GM18520 (cell line): ENCODE results near the gene TMEM135.
"Not testable (repeated sequence)": the region's sequence is repeated elsewhere in the genome, so short reads cannot be mapped to it uniquely, and the experiment has no call there.

Experiments
- ATAC-seq: cut with Tn5 transposase; IDR thresholded peaks from one replicate; pipeline ENCODE4 v1.9.1; 2021; ENCODE audit not compliant: unreplicated experiment

Gene TMEM135

DNA sequence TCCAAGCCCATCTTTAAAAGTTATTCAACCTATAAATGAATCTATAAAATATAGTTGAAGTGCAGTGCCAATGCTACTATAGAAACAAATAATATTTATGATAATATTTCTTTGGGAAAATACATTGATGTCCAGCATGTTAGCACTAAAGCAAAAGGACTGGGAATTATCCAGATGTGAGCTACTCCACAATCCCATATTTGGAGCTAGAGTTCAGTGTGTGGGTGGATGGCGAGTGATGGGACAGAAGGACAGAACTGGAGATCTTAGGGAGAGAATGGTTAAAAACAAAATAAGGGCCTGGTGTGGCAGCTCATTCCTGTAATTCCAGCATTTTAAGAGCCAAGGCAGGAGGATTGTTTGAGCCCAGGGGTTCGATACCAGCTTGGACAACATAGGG is 216.8 kb downstream of the TMEM135 start:
- no peak for ATAC-seq

DNA sequence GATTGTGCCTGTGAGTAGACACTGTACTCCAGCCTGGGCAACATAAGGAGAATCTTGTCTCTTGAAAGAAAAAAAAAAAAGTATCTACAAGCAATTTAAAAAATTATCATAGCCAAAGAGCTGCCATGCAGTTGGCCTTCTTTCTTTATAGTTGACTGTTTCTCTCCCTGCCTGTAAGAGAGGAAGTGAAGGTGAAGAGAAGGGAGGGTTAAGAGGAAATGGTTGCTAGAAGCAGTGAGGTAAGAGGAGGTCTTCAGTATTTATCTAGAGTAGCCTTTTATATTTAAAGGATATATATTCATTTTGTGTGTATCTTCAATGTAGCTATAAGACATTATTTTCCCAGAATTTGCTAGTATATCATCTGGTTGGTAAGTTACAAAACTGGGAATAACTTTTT is 217.9 kb downstream of the TMEM135 start:
- no peak for ATAC-seq

DNA sequence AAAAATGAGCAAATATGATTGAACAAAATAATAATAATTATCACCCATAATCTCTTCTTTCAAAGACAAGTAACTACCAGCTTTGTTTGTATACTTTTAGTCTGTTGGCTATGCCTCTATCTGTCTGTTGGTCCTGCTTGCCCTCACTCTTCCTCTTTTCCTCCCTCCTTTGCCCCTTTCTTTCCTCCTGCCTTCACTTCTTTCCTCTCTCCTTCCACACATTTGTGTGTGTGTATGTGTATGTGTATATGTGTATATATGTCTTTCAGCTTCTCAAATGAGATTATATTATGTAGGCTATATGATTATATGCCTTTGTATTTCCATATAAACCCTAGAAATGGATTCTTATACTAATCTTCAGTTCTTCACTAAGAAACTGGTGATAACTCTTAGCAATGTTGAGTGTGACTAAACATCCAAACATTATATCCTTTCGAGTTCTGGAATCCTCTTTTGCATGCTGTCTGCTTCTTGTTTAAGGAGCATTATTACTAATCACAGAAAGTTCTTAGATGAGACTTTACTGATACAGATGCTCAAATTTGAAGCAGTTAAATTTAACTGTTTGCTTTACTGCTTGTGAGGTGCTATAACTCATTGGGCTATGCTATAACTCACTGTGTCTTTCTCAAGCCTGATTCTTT is 219.1 kb downstream of the TMEM135 start:
- ATAC-seq, result no peak

DNA sequence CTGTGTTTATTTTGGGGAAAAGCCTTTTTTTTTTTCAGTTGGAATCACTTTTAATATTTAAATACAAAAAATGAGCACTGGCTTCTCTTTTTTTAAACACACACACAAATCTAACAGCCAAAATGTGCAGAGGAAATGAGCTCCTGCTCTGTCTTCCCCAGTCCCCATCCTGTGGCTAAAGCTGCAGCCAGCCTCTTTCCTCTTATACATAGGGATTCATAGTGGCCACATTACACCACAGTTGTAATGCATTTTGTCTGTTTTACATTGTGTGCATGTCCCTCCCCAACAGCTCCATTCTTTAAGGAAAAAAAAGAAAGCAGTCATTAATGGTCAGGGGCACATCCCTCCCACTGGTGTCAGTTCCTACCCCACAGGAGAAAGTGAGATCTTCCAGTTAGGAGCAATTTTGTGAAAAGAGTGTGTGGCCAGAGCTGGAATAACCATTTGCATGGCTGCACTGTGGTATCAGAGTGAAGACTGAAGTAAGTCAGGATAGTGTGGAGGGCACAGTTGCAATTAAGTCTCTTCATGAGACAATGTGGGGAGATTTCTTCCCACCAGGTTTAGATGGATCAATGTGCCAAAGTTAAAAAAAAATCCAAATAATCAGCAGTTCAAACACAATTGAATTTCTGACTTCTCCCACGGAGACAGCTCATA is 220.6 kb downstream of the TMEM135 start:
- no peak for ATAC-seq

DNA sequence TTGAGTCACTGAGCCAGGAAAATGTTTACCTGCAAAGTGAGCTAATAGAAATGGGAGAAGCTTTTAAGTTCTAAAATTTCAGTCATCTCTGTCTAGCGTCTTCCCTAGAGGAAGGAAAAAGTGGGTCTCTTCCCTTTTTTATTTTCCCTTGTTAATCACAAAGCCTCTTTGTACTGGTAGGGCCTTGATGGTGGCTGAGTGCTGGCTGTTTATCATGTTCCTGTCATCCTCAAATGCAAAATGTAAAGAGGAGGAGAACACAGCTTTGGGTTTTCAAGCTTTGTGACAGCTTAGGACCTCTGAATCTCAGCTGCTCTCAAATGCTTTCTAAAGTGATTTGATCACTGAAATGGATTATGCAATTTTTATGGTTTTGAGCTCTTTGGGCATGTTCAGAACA is 222.0 kb downstream of the TMEM135 start:
- no peak for ATAC-seq

DNA sequence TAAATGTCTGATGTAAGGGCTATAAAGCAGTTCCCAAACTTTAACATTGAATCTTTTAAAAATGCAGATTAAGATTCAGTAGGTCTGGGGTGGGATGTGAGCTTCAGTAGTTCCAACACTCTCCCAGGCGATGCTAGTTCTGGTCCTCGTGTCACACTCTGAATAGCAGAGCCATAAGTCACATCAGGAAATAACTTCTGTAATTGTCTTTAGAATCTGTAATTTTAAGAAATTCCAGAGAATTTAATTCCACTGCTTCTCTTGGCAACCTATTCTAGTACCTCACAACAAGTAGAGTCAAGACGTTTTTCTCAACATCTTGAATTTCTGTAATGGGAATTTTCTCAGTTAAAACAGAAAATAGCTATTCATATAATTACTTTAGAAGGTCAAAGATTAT is 223.1 kb downstream of the TMEM135 start:
- ATAC-seq, result no peak

DNA sequence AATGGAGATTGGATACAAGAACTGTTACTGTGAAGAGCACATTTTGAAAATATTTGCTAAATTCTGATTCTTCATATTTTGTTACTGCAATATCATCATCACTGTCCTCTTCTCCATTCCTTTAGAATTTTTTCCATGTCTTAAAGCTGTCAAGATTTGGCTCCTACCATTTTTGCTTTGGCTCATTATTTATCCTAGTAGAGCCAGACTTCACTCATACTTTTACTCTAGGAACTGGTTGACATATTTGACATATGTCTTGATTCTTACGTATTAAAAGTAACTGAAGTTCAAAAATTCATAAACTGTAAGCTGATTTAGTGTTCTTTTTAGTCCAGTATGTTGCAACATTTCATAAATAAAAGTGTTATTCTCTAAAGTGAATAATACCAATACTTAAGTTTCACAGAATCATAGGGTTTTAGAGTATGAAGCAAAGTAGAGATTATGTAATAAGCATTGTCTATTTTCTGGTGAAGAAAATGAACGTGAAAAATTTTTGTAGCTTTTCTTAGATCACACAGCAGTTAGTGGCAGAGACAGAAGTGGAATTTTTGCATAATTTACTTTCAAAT is 225.6 kb downstream of the TMEM135 start:
- no peak for ATAC-seq

DNA sequence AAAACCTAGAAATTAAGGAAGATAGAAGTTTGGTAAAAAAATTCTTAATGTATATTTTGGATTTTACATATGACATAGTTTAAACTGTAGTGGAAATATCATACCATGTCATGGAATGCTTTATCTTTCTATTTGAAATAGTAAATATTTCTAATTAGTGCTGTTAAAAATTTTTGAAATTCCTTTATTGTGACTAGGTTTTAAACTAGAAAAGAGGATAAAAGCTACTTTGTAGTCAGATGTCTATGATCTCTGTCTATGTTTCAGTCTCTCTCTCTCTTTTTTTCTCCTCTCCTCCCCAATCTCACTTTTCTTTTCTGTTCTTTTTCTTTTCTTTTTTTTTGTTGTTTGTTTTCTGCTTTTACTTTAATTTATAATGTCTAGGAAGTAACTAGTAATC is 226.2 kb downstream of the TMEM135 start:
- ATAC-seq, result no peak

DNA sequence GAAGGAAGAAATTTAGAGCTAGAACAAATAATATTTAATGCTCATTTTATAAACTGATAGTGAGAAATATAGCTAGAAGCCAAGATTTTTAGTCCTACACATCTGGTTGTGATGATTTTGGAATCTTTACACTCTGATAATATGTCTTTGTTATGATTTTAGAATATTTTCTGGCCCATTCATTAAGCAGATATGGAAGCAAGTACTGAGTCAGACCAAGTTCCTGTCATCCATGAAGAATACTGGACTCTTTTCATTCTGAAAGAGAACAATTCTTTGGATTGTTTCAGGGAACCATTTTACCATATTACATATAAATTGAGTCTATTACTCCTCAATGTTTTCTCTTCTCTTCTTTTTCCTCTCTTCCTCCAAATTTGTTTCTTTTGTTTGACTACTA is 227.4 kb downstream of the TMEM135 start:
- no peak for ATAC-seq

DNA sequence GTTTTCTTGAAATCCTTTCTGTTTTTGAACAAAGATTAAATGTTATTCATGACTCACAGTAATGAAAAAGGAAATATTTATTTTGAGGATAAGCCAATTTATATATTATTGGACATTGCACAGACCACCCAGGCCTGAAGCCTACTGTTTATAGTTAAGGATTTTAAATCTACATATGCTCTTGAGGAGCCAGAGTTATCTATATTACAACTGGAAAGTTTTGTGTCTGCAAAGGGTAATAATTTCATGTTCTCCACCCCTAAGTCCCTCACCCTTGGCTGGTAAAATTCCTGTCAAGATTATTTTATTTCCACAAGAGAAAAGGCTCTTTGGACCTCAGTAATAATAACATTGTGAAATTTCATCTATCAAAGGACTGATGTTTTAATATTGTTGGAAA is 228.2 kb downstream of the TMEM135 start:
- ATAC-seq, result no peak

DNA sequence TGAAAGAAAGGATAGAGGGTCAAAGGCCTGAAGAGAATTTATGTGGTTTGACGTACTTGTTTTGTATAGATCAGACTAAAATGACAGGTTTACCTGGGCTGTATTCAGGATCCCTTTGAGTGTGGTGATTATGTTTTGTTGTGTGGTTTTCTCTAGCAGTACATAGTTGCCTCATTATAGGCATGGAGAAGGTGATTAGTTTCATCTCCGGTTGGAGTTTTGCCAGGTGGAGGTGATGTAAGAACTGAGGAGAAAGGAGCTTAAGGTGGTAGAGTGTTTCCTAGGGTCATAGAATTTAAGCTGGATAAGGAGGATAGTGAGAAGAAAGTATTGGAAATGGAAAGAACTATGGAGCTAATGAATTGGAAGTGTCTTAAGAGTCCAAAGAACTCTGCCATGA is 229.0 kb downstream of the TMEM135 start:
- ATAC-seq, result no peak

DNA sequence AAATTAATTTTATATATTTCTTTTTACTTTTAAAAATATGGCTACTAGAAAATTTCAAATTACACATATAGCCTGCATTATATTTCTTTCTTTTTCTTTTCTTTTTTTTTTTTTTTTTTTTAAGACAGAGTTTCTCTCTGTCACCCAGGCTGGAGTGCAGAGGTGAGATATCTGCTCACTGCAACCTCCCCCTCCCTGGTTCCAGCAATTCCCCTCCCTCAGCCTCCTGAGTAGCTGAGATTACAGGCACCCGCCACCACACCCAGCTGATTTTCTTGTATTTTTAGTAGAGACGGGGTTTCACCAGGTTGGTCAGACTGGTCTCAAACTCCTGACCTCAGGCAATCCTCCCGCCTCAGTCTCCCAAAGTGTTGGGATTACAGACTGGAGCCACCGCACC is 234.2 kb downstream of the TMEM135 start:
- ATAC-seq, result not testable (repeated sequence)

DNA sequence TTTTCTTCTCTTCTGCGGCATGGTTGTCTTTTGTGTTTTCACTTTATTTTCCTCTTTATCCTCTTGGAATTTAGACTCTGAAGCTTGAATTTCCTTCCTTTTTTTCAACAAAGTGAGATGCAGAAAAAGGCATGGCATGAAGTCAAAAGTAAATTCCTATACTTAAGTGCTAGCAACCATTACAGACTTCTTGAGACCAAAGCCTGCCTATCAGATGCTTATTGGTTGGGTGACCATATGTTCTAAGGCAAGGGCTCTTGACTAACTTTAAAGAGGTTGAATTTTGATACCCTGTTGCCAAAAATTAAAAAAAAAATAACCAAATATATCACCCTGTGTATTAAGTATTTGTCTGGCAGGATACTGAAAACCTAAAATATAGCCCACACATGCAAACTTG is 237.4 kb downstream of the TMEM135 start:
- no peak for ATAC-seq

DNA sequence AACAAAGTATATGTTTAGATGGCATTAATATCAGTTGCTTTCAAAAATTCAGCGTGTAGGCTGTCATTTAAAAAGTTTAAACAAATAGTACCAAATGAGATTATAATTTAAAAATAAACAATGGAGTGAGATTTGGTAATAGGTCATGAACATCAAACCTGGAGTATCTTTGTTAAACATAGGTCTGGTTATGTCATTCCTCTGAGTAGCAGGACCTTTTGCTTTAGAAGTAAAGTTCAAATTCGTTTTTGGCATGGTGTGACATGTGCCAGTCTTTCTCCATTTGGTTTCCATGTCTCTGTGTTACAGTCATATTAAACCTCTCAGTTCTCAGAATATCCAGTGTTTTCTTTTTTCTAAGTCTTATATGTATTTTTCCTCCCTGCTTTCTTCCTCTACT is 242.4 kb downstream of the TMEM135 start:
- ATAC-seq, result no peak

DNA sequence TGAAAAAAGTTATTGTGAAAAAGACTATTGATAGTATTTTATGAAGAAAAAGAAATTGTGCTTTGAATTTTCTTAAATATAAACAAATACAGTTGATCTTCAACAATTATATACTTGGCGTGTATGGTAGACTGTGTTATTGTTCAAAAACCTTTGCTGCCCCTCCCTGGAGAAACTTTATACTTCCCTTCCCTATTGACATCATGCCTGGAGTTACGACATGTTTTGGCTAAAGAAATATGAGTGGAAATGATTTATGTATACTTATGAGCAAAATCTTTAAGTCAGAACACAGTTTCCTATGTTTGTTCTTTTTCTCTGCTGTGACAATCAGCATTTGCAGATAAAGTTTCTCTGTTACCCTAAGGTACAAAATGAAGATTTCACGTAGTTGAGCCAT is 243.8 kb downstream of the TMEM135 start:
- ATAC-seq, result no peak

DNA sequence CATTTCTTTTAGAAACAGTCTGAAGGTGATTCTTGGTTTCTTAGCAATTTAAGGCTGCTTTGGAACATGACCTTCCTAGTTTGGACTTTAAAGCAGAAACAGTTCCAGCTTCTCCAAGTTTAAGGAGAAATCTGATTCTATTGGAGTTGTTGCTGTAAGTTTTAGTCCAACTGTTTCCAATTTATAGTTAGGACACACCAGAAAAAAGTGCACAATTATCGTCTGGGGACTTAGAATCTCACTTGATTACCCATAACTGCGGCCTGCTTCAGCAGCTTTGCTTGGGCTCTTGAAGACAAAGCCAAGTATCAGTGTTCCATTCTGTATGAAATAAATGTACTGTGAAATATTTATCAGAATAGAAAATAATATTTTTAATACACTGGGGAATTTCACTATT is 246.6 kb downstream of the TMEM135 start:
- ATAC-seq, result no peak

DNA sequence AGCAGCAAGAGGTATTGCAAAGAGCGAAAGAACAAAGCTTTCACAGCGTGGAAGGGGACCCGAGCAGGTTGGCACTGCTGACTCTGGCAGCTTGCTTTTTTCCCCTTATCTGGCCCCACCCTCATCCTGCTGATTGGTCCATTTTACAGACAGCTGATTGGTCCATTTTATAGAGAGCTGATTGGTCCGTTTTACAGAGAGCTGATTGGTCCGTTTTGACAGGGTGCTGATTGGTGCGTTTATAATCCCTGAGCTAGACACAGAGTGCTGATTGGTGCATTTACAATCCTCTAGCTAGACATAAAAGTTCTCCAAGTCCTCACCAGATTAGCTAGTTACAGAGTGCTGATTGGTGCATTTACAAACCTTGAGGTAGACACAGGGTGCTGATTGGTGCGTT is 247.9 kb downstream of the TMEM135 start:
- ATAC-seq, result not testable (repeated sequence)

DNA sequence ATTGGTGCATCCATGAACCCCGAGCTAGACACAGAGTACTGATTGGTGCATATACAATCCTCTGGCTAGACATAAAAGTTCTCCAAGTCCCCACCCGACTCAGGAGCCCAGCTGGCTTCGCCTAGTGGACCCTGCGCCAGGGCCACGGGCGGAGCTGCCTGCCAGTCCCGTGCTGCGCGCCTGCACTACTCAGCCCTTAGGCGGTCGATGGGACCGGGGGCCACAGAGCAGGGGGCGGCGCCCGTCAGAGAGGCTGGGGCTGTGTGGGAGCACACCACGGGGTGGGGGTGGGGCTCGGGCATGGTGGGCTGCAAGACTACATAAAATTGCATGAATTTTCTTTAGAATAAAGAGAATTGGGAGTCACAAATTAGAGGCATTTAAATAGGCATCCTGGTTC is 248.6 kb downstream of the TMEM135 start:
- no peak for ATAC-seq

DNA sequence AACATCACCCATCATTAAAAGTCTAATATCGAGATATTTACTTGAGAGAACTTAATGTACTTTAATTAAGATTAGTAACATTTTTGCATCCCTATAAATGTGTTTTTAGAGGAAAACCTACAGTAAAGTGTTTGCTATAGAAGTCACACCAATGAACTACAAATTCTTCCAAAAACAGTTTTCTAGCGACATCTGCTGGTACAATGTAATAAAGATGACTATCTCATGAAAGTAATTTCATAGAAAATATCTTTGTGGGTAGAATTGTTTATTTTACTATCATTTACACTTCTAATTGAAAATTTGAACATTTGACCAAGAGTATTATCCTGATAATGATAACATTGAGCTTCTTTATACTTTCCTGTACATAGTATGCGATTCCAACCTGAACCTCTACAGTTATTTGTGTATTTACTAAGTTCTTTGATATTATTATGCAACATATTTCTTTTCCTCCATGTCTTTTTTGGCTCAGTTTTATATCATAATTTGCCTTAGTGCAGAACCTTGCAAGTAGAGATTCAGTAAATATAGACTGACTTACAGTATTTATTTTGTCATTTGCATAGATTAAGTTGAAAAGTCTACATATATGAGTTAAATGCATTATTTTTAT is 252.7 kb downstream of the TMEM135 start:
- ATAC-seq, result no peak

DNA sequence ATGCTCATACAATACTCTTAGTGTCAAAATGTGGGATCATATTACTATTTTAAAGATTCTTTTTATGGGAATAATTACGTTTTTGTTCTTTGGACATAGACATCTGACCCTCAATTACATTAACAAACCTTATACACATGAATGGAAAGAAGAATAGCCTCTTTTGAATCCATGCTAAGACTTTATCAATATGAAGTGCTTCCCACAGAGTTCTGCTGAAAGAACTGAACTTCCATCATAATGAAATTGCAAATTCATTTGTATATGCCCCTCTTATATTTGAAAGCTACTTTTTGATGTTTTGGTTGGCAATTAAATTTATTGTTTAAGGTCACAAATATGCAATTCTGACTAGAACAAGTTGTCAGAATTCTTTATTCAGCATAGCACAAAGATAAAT is 254.9 kb downstream of the TMEM135 start:
- no peak for ATAC-seq

DNA sequence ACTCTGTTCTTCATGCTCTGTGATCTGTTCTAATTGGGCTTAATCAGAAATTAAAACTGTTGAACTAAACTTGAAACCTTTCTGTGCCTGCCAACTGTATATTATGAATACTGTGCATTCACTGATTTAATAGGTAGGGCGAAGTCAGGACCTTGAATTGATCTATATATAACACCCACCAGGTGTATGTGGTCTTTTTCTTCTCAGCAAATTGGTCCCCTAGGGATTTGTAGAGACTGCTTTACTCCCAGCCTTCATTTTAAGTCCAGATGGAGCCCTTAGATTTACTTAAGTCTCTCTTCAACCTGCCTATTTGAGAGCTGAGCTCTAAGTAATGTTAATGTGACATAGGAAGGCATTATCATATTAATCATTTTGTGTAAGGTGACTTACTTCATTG is 257.5 kb downstream of the TMEM135 start:
- no peak for ATAC-seq

DNA sequence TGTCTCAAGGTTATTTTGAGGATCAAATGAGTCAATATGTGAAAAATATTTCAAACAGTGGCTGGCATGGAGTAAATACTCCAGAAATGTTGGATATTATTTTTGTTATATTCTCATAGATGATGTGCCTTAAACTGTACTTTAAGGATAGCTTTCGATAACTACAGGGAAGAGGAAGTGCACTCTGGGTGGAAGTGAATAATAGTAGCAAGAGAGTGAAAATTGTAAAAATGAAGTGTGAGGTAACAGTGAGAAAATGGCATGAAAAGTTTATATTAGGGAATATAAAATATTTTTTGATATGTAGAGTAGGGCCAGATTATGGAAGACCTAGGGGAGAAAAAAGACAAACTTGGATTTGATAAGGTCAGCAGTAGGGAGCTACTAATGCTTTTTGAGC is 258.9 kb downstream of the TMEM135 start:
- ATAC-seq, result no peak
